ENCODE measurements around the gene ADORA3. TPM values are rescaled to one million over a fixed set of nuclear protein-coding genes. Genes with fewer than 3 reads are reported as not detected.

ADORA3 gene
- total RNA-seq, 1 experiment from 2014 or later: not detected

DNA sequence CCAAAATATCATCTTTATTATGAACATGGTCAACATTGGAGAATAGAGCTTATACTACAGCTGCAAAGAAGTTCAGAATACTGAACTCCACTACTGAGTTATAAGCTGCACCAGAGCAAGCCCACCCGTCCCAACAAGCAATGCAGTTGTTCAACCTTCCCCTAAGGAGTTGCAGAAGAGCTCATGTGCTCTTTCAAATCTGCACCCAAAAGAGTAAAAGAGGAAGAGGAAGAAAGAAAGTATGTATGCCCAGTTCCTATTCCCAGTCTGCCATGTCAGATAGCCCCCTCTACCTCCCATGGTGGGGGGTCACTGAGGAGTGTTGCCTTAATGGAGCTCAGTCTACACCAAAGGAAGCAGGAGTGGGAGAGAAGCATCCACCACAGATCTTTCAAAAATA, 22.8 kb downstream of the ADORA3 start:
- Histone ChIP-seq H3K9me3 (ENCODE audit: low read depth, low read length, poor library complexity, severe bottlenecking) (no peaks in the 10 kb centered on the region), H3K27ac (ENCODE audit: low read depth, low read length, poor library complexity, severe bottlenecking) (no peak overlapping the region), H3K4me1 (ENCODE audit: insufficient read depth, low read length, poor library complexity, severe bottlenecking) (no peaks in the 10 kb centered on the region), H3K4me3 (ENCODE audit: low read depth, low read length, poor library complexity, severe bottlenecking) (no peak overlapping the region), H3K36me3 (ENCODE audit: insufficient read depth, low read length, poor library complexity, severe bottlenecking) (no peaks in the 10 kb centered on the region), H3K27me3 (replicated peaks; ENCODE audit: insufficient read depth, low read depth, low read length, poor library complexity) (no peaks in the 10 kb centered on the region)
- ChIA-PET CTCF (interaction anchor here (1.0 kb wide), 1 partner anchor 96 kb away, joined by 5 read pairs; no protein-coding TSS in a partner anchor), POLR2A (ENCODE audit: low non-redundant PET) (no interaction called here)
- TF ChIP-seq EZH2 (IDR thresholded peaks at IDR 0.05; ENCODE audit: borderline replicate concordance, low read depth, low read length, poor library complexity, severe bottlenecking): no peak
- TF ChIP-seq, protein P1, sequence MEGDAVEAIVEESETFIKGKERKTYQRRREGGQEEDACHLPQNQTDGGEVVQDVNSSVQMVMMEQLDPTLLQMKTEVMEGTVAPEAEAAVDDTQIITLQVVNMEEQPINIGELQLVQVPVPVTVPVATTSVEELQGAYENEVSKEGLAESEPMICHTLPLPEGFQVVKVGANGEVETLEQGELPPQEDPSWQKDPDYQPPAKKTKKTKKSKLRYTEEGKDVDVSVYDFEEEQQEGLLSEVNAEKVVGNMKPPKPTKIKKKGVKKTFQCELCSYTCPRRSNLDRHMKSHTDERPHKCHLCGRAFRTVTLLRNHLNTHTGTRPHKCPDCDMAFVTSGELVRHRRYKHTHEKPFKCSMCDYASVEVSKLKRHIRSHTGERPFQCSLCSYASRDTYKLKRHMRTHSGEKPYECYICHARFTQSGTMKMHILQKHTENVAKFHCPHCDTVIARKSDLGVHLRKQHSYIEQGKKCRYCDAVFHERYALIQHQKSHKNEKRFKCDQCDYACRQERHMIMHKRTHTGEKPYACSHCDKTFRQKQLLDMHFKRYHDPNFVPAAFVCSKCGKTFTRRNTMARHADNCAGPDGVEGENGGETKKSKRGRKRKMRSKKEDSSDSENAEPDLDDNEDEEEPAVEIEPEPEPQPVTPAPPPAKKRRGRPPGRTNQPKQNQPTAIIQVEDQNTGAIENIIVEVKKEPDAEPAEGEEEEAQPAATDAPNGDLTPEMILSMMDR (conservative IDR thresholded peaks at IDR 0.05; ENCODE audit: low read depth, low read length): no peak
- BruUV-seq (replicated peaks): no TSS peak
- no peak for DNase-seq (ENCODE audit: low spot score)
- intact Hi-C loops (cut with micrococcal nuclease; ENCODE audit: unreplicated experiment): no loop called here

DNA sequence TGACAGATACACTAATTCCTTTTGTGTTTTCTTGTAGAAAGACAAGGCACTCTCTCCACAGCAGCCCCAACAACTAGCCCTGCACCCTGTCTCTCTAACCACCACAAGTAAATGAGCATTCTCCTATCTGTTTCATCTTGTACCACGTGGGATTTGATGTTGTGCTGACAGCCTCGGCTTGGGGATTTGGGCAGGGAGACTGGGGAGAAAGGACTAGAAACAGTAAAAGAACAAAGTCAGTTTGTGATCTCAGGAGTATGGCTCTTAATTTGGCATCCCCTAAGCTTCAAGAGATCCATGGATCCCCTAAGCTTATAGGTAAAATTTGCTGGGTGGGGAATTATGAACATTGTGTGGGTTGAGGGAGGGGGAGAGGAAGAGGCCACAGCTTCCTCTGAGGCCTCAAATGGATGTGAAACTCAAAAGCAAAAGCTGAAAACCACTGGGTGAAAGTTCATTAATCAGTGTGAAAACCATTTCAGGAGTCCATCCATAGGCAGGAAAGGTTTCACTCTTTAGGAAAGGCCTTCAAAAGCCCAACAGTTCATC, 26.6 kb downstream of the ADORA3 start:
- intact Hi-C loops (cut with micrococcal nuclease; ENCODE audit: unreplicated experiment): no loop called here
- BruUV-seq (replicated peaks): no TSS peak
- Histone ChIP-seq H3K4me3 (ENCODE audit: low read depth, low read length, poor library complexity, severe bottlenecking) (no peak overlapping the region), H3K36me3 (ENCODE audit: insufficient read depth, low read length, poor library complexity, severe bottlenecking) (no peaks in the 10 kb centered on the region), H3K9me3 (ENCODE audit: low read depth, low read length, poor library complexity, severe bottlenecking) (no peaks in the 10 kb centered on the region), H3K27me3 (replicated peaks; ENCODE audit: insufficient read depth, low read depth, low read length, poor library complexity) (no peaks in the 10 kb centered on the region), H3K27ac (ENCODE audit: low read depth, low read length, poor library complexity, severe bottlenecking) (no peak overlapping the region), H3K4me1 (ENCODE audit: insufficient read depth, low read length, poor library complexity, severe bottlenecking) (no peaks in the 10 kb centered on the region)
- DNase-seq (ENCODE audit: low spot score): no peak
- POLR2A ChIA-PET (ENCODE audit: low non-redundant PET): no interaction called here
- TF ChIP-seq, protein P1 (conservative IDR thresholded peaks at IDR 0.05; ENCODE audit: low read depth, low read length): no peak
- TF ChIP-seq EZH2 (IDR thresholded peaks at IDR 0.05; ENCODE audit: borderline replicate concordance, low read depth, low read length, poor library complexity, severe bottlenecking): no peak
- CTCF ChIA-PET: no interaction called here

DNA sequence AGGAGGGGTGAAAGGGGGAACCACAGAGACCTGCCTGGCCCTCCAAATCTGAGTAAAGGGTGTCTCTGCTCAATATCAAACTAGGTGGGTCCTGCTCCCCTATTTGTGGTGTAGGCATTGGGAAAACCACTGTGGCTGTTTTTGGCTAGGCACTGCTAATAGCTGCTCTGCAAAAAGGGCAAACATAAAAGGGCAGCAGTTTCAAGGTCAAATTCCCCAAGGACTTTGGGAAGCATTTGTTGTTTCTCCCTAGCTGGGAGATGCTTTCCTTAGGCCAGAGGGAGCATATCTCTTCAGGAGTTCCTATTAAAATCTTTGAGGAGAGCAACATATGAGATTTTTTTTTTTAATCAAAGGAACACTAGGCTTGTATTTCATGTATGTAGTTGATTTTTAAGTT, 27.2 kb downstream of the ADORA3 start:
- intact Hi-C loops (cut with micrococcal nuclease; ENCODE audit: unreplicated experiment): no loop called here
- ChIA-PET POLR2A (ENCODE audit: low non-redundant PET) (no interaction called here), CTCF (no interaction called here)
- TF ChIP-seq EZH2 (IDR thresholded peaks at IDR 0.05; ENCODE audit: borderline replicate concordance, low read depth, low read length, poor library complexity, severe bottlenecking): no peak
- TF ChIP-seq, protein P1 (conservative IDR thresholded peaks at IDR 0.05; ENCODE audit: low read depth, low read length): no peak
- Histone ChIP-seq H3K27me3 (replicated peaks; ENCODE audit: insufficient read depth, low read depth, low read length, poor library complexity) (no peaks in the 10 kb centered on the region), H3K36me3 (ENCODE audit: insufficient read depth, low read length, poor library complexity, severe bottlenecking) (no peaks in the 10 kb centered on the region), H3K9me3 (ENCODE audit: low read depth, low read length, poor library complexity, severe bottlenecking) (no peaks in the 10 kb centered on the region), H3K27ac (ENCODE audit: low read depth, low read length, poor library complexity, severe bottlenecking) (no peak overlapping the region), H3K4me1 (ENCODE audit: insufficient read depth, low read length, poor library complexity, severe bottlenecking) (no peaks in the 10 kb centered on the region), H3K4me3 (ENCODE audit: low read depth, low read length, poor library complexity, severe bottlenecking) (no peak overlapping the region)
- no TSS peak for BruUV-seq (replicated peaks)
- no peak for DNase-seq (ENCODE audit: low spot score)
